Measurements from ENCODE around the gene NKD2.

Gene NKD2

DNA sequence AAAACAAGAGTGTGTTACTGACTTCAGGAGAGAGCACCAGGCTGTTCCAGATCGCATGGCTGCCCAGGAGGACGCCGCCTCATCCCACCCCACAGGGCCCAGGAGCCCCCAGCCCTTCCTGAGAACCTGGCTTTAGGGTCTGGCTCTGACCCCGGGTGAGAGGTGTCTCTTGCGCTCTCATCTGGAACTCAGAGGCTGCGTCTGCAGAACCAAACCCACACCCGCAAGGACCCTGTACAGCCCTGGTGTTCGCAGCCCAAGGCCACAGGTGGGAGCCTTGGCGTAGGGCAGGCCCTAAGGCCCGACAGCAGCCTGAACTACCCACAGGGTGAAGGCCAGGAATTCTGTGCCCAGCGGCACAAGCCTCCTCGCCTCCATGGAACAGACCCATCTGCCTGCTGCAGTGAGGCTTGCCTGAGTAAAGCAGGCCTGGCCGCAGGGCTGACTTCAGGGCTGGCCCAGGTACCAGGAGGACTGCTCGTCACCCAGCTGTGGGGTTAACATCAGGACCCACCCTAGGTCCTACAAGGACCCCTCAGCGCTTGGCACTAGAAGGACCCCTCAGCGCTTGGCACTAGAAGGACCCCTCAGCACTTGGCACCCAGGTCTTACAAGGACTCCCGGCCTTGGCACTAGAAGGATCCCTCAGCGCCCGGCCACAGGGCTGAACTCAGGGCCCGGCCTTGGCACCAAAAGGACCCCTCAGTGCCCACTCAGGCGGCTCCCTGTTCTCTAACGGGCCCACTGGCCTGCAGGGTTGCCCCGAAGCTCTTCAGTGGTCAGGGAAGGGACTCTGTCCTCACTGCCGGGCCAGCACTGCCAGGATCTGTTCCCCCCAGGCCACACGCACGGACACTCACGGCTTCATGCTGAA, 48.2 kb downstream of the NKD2 start:
- Histone ChIP-seq H3K4me3 (ENCODE audit: low read depth, low read length) (no peak overlapping the region), H3K36me3 (peaks cover 68% of the 10 kb centered on the region), H3K27ac (no peak overlapping the region), H3K9me3 (ENCODE audit: severe bottlenecking) (no peaks in the 10 kb centered on the region), H3K27me3 (ENCODE audit: insufficient read depth, low read depth, severe bottlenecking) (no peaks in the 10 kb centered on the region)
- DNase-seq, result no peak
- TF ChIP-seq, protein P1, sequence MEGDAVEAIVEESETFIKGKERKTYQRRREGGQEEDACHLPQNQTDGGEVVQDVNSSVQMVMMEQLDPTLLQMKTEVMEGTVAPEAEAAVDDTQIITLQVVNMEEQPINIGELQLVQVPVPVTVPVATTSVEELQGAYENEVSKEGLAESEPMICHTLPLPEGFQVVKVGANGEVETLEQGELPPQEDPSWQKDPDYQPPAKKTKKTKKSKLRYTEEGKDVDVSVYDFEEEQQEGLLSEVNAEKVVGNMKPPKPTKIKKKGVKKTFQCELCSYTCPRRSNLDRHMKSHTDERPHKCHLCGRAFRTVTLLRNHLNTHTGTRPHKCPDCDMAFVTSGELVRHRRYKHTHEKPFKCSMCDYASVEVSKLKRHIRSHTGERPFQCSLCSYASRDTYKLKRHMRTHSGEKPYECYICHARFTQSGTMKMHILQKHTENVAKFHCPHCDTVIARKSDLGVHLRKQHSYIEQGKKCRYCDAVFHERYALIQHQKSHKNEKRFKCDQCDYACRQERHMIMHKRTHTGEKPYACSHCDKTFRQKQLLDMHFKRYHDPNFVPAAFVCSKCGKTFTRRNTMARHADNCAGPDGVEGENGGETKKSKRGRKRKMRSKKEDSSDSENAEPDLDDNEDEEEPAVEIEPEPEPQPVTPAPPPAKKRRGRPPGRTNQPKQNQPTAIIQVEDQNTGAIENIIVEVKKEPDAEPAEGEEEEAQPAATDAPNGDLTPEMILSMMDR (IDR thresholded peaks at IDR 0.05; ENCODE audit: low read depth, low read length), result no peak

DNA sequence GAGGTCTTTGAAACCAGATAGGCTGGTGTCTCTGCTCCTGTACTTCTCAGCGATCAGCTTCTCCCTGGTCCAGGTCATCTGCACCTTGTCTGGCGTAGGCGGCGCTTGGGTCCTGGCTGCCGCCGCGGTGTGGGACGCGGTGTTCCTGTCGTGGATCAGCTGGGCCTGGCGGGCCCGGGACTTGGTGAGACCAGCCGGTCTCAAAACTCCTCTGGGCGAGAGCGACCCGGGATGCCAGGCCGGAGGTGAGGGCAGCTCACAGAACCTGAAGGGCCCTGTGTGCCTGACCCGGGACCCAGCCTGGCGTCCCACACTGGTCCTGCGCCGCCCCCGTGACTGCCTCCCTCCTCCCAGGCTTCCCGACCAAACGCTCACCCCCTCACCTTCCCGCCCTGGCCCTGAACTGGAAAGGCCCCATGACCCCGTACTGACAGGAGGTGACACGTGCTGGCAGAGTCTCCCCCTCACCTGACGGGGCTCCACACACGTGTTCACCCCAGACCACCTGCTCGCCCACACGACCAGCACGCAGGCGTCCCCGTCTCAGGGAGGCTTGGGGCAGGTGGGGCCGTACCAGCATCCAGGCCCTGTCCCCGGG, 49.0 kb downstream of the NKD2 start:
- no peaks in the 10 kb centered on the region for H3K27me3 ChIP-seq (ENCODE audit: insufficient read depth, low read depth, severe bottlenecking)
- peaks cover 71% of the 10 kb centered on the region for H3K36me3 ChIP-seq
- TF ChIP-seq, protein P1 (IDR thresholded peaks at IDR 0.05; ENCODE audit: low read depth, low read length), result no peak
- no peaks in the 10 kb centered on the region for H3K9me3 ChIP-seq (ENCODE audit: severe bottlenecking)
- no peak overlapping the region for H3K4me3 ChIP-seq (ENCODE audit: low read depth, low read length)
- DNase-seq, result no peak
- no peak overlapping the region for H3K27ac ChIP-seq

DNA sequence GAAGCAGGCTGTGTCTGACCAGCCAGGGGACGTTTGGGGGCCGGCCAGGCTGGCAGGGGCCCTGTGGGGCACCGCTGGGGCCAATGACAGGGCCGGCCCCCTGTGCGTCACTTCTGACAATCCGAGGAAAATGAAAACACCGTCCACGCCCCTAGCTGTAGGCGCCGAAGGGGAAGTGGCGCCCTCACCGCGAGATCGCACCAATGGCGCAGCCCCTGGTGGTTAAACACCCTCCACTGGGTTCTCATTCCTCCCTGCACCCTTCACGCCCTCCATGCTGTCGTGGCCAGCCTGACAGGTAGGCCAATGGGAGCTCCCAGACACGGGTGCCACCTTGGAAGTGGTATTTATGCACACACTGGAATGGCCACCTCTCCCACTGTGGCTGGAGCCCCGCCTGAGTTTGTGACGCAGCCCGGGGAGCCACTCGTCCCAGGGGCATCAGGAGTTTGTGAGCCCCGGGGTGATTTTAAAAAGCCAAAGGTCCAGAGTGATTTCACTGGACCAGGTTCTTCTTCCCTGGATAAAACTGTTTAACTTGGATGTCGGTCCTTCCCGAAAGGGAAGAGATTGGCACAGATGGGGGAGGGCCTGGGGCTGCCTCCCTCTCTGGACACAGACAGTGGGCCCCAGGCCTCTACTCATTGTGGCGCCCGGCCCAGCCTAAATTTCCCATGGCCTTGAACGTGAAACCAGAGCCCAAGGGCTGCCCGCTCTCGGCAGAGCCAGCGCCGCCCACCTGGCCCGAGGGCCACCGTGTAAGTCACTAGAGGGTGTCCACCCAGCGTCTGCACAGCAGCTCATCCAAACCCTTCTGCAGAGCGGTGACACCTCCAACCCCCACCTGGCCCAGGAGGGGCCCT, 49.7 kb downstream of the NKD2 start:
- H3K36me3 ChIP-seq, result peaks cover 71% of the 10 kb centered on the region
- no peak overlapping the region for H3K4me3 ChIP-seq (ENCODE audit: low read depth, low read length)
- H3K27ac ChIP-seq, result no peak overlapping the region
- TF ChIP-seq, protein P1 (IDR thresholded peaks at IDR 0.05; ENCODE audit: low read depth, low read length), result no peak
- no peak for DNase-seq
- H3K27me3 ChIP-seq (ENCODE audit: insufficient read depth, low read depth, severe bottlenecking), result no peaks in the 10 kb centered on the region
- H3K9me3 ChIP-seq (ENCODE audit: severe bottlenecking), result no peaks in the 10 kb centered on the region

DNA sequence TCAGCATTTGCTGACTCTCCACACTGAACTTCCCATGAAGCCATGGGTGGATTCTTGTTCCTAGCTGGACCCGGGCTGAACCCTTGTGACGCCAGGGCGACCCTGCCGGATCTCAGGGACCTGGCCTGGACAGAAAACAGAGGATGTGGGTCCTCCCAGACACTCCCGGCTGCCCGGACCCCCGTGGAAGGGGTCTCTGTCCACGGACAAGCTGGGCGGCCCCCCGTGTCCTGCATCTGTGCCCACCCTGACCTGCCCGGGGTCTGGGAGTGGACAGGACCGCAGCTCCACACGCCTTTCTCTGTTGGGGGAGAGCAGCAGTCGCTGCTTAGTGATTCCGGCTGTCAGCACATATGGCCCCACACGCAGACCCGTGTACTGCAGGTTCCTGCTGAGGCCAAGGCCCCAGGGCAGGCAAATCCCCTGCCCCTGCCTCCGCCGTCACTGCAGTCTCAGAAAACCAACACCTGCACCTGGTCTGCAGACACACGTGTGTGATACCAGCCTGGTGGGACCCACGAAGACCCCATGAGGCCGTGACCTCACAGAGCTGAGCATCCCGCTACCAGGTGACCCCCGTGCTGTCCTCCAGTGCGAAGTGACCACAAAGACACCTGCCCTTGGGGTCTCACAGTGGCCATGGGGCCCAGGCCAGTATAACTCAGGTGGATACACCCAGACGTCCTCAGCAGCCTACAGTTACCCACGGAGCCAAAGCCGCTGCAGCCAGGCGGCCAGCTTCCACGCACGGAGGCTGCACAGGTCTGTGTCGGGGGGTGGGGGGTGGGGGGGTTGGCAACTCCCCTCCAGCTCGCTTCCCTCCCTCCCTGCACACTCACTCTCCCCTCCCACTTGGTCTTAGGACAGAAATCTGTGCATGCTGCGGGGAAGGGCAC, 50.6 kb downstream of the NKD2 start:
- Histone ChIP-seq H3K27ac (no peak overlapping the region), H3K36me3 (peaks cover 76% of the 10 kb centered on the region), H3K9me3 (ENCODE audit: severe bottlenecking) (no peaks in the 10 kb centered on the region), H3K27me3 (ENCODE audit: insufficient read depth, low read depth, severe bottlenecking) (no peaks in the 10 kb centered on the region), H3K4me3 (ENCODE audit: low read depth, low read length) (no peak overlapping the region)
- no peak for DNase-seq
- TF ChIP-seq, protein P1 (IDR thresholded peaks at IDR 0.05; ENCODE audit: low read depth, low read length), result no peak

DNA sequence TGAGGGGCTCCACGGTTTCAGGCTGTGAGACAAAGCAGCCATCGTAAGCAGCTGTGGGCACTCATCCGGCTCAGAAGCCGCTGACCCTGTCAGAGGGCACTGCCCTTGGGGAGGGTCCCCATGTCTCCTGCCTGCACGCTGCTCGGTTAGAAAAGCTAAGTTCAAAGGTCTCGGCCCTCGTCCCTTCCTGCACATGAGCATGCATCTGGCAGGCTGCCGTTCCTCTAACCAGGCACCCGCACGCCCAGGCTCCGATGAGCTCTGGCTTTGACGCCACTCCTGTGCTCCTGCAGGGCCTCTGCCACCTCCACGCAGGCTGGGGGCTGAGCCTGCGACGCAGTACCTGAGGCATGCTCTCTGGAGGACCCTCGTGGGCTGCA, 51.3 kb downstream of the NKD2 start:
- Histone ChIP-seq H3K4me3 (ENCODE audit: low read depth, low read length) (no peak overlapping the region), H3K27me3 (ENCODE audit: insufficient read depth, low read depth, severe bottlenecking) (no peaks in the 10 kb centered on the region), H3K27ac (no peak overlapping the region), H3K9me3 (ENCODE audit: severe bottlenecking) (no peaks in the 10 kb centered on the region), H3K36me3 (peaks cover 73% of the 10 kb centered on the region)
- TF ChIP-seq, protein P1 (IDR thresholded peaks at IDR 0.05; ENCODE audit: low read depth, low read length), result no peak
- no peak for DNase-seq

Data from WERI-Rb-1 (cell line).